T-helper 2 cell treated with Interferon-gamma antibody and Interleukin-4, amounts not matched to agents 5 μg/mL and 100 μg/mL, for 36 hours (primary cell): ENCODE results near the gene CRAMP1.

Experiments used
- DNase-seq: peaks from one replicate; pipeline ENCODE4 v3.0.0; 2021; ENCODE audit warnings: low spot score
- H3K27ac Mint-ChIP-seq: one replicate; pipeline ENCODE4 v1.8.0; 2021; ENCODE audit warnings: mild to moderate bottlenecking, mixed read lengths
- H3K27me3 Mint-ChIP-seq: one replicate; pipeline ENCODE4 v1.8.0; 2021; ENCODE audit warnings: low read depth, mixed read lengths
- H3K36me3 Mint-ChIP-seq: one replicate; pipeline ENCODE4 v1.8.0; 2021; ENCODE audit warnings: low read depth, mixed read lengths
- H3K4me1 Mint-ChIP-seq: one replicate; pipeline ENCODE4 v1.8.0; 2021; ENCODE audit warnings: low read depth, mixed read lengths
- H3K4me3 Mint-ChIP-seq: one replicate; pipeline ENCODE4 v1.8.0; 2022; ENCODE audit warnings: mild to moderate bottlenecking, moderate library complexity, mixed read lengths
- H3K9me3 Mint-ChIP-seq: one replicate; pipeline ENCODE4 v1.8.0; 2021; ENCODE audit warnings: mixed read lengths

Gene CRAMP1

GRCh38 chr16:1645914-1646525, 33.9 kb downstream of the CRAMP1 start:
- H3K27me3 Mint-ChIP-seq = no peaks in the 10 kb centered on the region
- peak overlapping the region; percentile 80 for H3K27ac Mint-ChIP-seq
- no peaks in the 10 kb centered on the region for H3K9me3 Mint-ChIP-seq
- H3K36me3 Mint-ChIP-seq = peaks cover 54% of the 10 kb centered on the region
- H3K4me1 Mint-ChIP-seq = peaks cover 16% of the 10 kb centered on the region
- DNase-seq = peak; percentile 47
- peak overlapping the region; percentile 49 for H3K4me3 Mint-ChIP-seq

GRCh38 chr16:1647856-1648255, 35.7 kb downstream of the CRAMP1 start:
- Mint-ChIP-seq H3K36me3 (peaks cover 50% of the 10 kb centered on the region), H3K27me3 (no peaks in the 10 kb centered on the region), H3K27ac (no peak overlapping the region)

GRCh38 chr16:1650131-1650530, 38.0 kb downstream of the CRAMP1 start:
- H3K9me3 Mint-ChIP-seq = no peaks in the 10 kb centered on the region
- no peak overlapping the region for H3K27ac Mint-ChIP-seq
- no peak for DNase-seq
- peaks cover 16% of the 10 kb centered on the region for H3K4me1 Mint-ChIP-seq
- H3K4me3 Mint-ChIP-seq = no peak overlapping the region
- no peaks in the 10 kb centered on the region for H3K27me3 Mint-ChIP-seq
- peaks cover 48% of the 10 kb centered on the region for H3K36me3 Mint-ChIP-seq

More at GRCh38 chr16:1647856-1648255, 35.7 kb downstream of the CRAMP1 start:
- Mint-ChIP-seq H3K4me3 (no peak overlapping the region), H3K9me3 (no peaks in the 10 kb centered on the region), H3K4me1 (peaks cover 16% of the 10 kb centered on the region)
- DNase-seq = no peak

- no peak overlapping the region for H3K4me3 Mint-ChIP-seq
- H3K4me1 Mint-ChIP-seq = peaks cover 5% of the 10 kb centered on the region
- no peaks in the 10 kb centered on the region for H3K27me3 Mint-ChIP-seq
- peak overlapping the region; percentile 60 for H3K27ac Mint-ChIP-seq
- H3K9me3 Mint-ChIP-seq = no peaks in the 10 kb centered on the region
- DNase-seq = no peak
- H3K36me3 Mint-ChIP-seq = peaks cover 45% of the 10 kb centered on the region
Measured at GRCh38 chr16:1651094-1651973, 39.2 kb downstream of the CRAMP1 start.

GRCh38 chr16:1651974-1652312, 39.8 kb downstream of the CRAMP1 start:
- Mint-ChIP-seq H3K27me3 (no peaks in the 10 kb centered on the region), H3K36me3 (peaks cover 40% of the 10 kb centered on the region), H3K27ac (peak overlapping the region; percentile 60), H3K4me1 (no peaks in the 10 kb centered on the region), H3K4me3 (no peak overlapping the region), H3K9me3 (no peaks in the 10 kb centered on the region)
- no peak for DNase-seq

- H3K27ac Mint-ChIP-seq = no peak overlapping the region
- H3K4me3 Mint-ChIP-seq = no peak overlapping the region
- no peaks in the 10 kb centered on the region for H3K27me3 Mint-ChIP-seq
- DNase-seq = no peak
- peaks cover 36% of the 10 kb centered on the region for H3K36me3 Mint-ChIP-seq
- H3K4me1 Mint-ChIP-seq = no peaks in the 10 kb centered on the region
- no peaks in the 10 kb centered on the region for H3K9me3 Mint-ChIP-seq
Measured at GRCh38 chr16:1653023-1653422, 40.9 kb downstream of the CRAMP1 start.

- H3K27ac Mint-ChIP-seq = no peak overlapping the region
- H3K36me3 Mint-ChIP-seq = peaks cover 34% of the 10 kb centered on the region
- no peaks in the 10 kb centered on the region for H3K9me3 Mint-ChIP-seq
- H3K4me3 Mint-ChIP-seq = no peak overlapping the region
- no peak for DNase-seq
- H3K4me1 Mint-ChIP-seq = no peaks in the 10 kb centered on the region
- H3K27me3 Mint-ChIP-seq = no peaks in the 10 kb centered on the region
Measured at GRCh38 chr16:1654505-1655268, 42.5 kb downstream of the CRAMP1 start.

- no peak overlapping the region for H3K27ac Mint-ChIP-seq
- no peak overlapping the region for H3K4me3 Mint-ChIP-seq
- H3K4me1 Mint-ChIP-seq = no peaks in the 10 kb centered on the region
- H3K9me3 Mint-ChIP-seq = no peaks in the 10 kb centered on the region
- DNase-seq = no peak
- no peaks in the 10 kb centered on the region for H3K27me3 Mint-ChIP-seq
- peaks cover 33% of the 10 kb centered on the region for H3K36me3 Mint-ChIP-seq
Measured at GRCh38 chr16:1655269-1655807, 43.2 kb downstream of the CRAMP1 start.

GRCh38 chr16:1655909-1656807, 44.0 kb downstream of the CRAMP1 start:
- H3K4me3 Mint-ChIP-seq = no peak overlapping the region
- H3K27me3 Mint-ChIP-seq = no peaks in the 10 kb centered on the region
- H3K9me3 Mint-ChIP-seq = no peaks in the 10 kb centered on the region
- no peak for DNase-seq
- no peak overlapping the region for H3K27ac Mint-ChIP-seq
- H3K36me3 Mint-ChIP-seq = peaks cover 25% of the 10 kb centered on the region
- no peaks in the 10 kb centered on the region for H3K4me1 Mint-ChIP-seq

- H3K9me3 Mint-ChIP-seq = no peaks in the 10 kb centered on the region
- no peak for DNase-seq
- no peaks in the 10 kb centered on the region for H3K27me3 Mint-ChIP-seq
- peaks cover 20% of the 10 kb centered on the region for H3K36me3 Mint-ChIP-seq
- no peaks in the 10 kb centered on the region for H3K4me1 Mint-ChIP-seq
- no peak overlapping the region for H3K27ac Mint-ChIP-seq
- H3K4me3 Mint-ChIP-seq = no peak overlapping the region
Measured at GRCh38 chr16:1656808-1657617, 44.9 kb downstream of the CRAMP1 start.

- Mint-ChIP-seq H3K4me1 (no peaks in the 10 kb centered on the region), H3K27ac (no peak overlapping the region), H3K4me3 (no peak overlapping the region), H3K9me3 (no peaks in the 10 kb centered on the region), H3K36me3 (peaks cover 25% of the 10 kb centered on the region), H3K27me3 (no peaks in the 10 kb centered on the region)
- DNase-seq = no peak
Measured at GRCh38 chr16:1657841-1658240, 45.7 kb downstream of the CRAMP1 start.

- Mint-ChIP-seq H3K36me3 (peaks cover 35% of the 10 kb centered on the region), H3K9me3 (no peaks in the 10 kb centered on the region), H3K4me3 (no peak overlapping the region), H3K27me3 (no peaks in the 10 kb centered on the region), H3K27ac (no peak overlapping the region), H3K4me1 (no peaks in the 10 kb centered on the region)
- no peak for DNase-seq
Measured at GRCh38 chr16:1659031-1659430, 46.9 kb downstream of the CRAMP1 start.
